ENCODE data around the gene DLL4.

Gene DLL4

DNA sequence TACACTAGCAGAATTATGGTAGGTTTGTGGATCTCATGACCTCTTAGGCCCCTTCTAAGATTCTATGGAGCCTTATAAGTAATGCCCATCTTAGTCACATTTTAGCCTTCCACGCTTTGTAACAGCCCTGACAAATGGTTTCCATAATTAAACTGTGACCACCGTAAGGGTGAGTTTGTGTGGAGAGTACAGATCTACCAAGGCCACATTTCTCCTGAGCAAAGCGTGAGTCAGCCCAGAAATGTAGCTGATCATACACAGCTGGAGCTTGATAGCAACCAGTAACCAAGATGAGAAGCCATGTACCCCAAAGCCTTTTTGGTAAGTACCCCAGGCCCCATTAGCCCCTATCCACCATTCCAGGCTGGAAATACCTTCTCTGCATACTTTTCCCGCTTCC, 55.8 kb downstream of the DLL4 start:
- Histone ChIP-seq H4K20me1 (ENCODE audit: control insufficient read depth, insufficient read depth, low read depth, low read length) (no peaks in the 10 kb centered on the region), H3K36me3 (ENCODE audit: control insufficient read depth, low read length) (peaks cover 87% of the 10 kb centered on the region), H3K9me2 (replicated peaks; ENCODE audit: control insufficient read depth, low read length) (no peaks in the 10 kb centered on the region), H3K27me3 (ENCODE audit: control insufficient read depth, low read length) (no peaks in the 10 kb centered on the region), H3K27ac (ENCODE audit: low read depth, low read length) (no peak overlapping the region), H3K79me2 (ENCODE audit: control insufficient read depth, low read length) (no peaks in the 10 kb centered on the region), H3F3A (ENCODE audit: control insufficient read depth, insufficient read depth) (no peaks in the 10 kb centered on the region), H3K4me1 (ENCODE audit: control insufficient read depth, low read length) (no peaks in the 10 kb centered on the region), H3K4me2 (ENCODE audit: low read length) (no peak overlapping the region), H3K4me3 (ENCODE audit: low read length) (no peak overlapping the region), H3K9me3 (ENCODE audit: control insufficient read depth, insufficient read depth, low read length) (no peaks in the 10 kb centered on the region)
- TF ChIP-seq, protein P1, sequence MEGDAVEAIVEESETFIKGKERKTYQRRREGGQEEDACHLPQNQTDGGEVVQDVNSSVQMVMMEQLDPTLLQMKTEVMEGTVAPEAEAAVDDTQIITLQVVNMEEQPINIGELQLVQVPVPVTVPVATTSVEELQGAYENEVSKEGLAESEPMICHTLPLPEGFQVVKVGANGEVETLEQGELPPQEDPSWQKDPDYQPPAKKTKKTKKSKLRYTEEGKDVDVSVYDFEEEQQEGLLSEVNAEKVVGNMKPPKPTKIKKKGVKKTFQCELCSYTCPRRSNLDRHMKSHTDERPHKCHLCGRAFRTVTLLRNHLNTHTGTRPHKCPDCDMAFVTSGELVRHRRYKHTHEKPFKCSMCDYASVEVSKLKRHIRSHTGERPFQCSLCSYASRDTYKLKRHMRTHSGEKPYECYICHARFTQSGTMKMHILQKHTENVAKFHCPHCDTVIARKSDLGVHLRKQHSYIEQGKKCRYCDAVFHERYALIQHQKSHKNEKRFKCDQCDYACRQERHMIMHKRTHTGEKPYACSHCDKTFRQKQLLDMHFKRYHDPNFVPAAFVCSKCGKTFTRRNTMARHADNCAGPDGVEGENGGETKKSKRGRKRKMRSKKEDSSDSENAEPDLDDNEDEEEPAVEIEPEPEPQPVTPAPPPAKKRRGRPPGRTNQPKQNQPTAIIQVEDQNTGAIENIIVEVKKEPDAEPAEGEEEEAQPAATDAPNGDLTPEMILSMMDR (IDR thresholded peaks at IDR 0.05; ENCODE audit: low read depth, low read length, poor library complexity, severe bottlenecking): no peak
- TF ChIP-seq EZH2phosphoT487 (IDR thresholded peaks at IDR 0.05; ENCODE audit: borderline replicate concordance, low read length): no peak

DNA sequence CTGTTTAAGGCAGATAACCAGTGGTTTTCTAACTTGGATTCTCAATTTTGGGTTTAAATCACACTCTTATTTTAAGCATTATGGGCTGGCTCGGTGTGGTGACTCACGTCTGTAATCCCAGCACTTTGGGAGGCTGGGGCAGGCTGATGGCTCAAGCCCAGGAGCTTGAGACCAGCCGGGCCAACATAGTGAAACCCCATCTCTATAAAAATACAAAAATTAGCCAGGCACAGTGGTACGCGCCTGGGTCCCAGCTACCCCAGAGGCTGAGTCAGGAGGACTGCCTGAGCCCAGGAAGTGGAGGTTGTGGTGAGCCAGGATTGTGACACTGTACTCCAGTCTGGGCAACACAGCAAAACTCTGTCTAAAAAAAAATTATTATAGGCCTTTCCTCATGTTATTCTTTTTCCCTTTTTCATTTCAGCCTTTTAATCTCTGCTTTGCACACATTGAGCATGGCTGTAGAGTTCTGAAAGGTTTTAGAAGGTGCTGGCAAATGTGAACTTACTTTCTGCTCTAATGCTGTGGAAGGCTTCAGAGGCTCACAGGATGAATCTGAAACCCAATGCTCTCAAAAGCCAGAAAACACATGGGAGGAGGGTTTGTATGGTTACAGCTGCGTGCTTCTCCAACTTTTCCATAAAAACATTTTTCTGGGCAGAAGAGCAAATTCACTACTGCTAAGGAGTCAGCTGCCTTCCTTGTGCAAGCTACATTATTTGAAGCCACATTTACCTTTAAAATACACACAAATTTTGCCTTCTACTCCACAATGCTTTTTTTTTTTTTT, 56.6 kb downstream of the DLL4 start:
- no peaks in the 10 kb centered on the region for H3K9me3 ChIP-seq (ENCODE audit: control insufficient read depth, insufficient read depth, low read length)
- H3K4me3 ChIP-seq (ENCODE audit: low read length): no peak overlapping the region
- TF ChIP-seq, protein P1 (IDR thresholded peaks at IDR 0.05; ENCODE audit: low read depth, low read length, poor library complexity, severe bottlenecking): no peak
- no peak for TF ChIP-seq EZH2phosphoT487 (IDR thresholded peaks at IDR 0.05; ENCODE audit: borderline replicate concordance, low read length)
- H3K4me1 ChIP-seq (ENCODE audit: control insufficient read depth, low read length): no peaks in the 10 kb centered on the region
- no peaks in the 10 kb centered on the region for H3K79me2 ChIP-seq (ENCODE audit: control insufficient read depth, low read length)
- H4K20me1 ChIP-seq (ENCODE audit: control insufficient read depth, insufficient read depth, low read depth, low read length): no peaks in the 10 kb centered on the region
- H3K9me2 ChIP-seq (replicated peaks; ENCODE audit: control insufficient read depth, low read length): no peaks in the 10 kb centered on the region
- H3K4me2 ChIP-seq (ENCODE audit: low read length): no peak overlapping the region
- no peaks in the 10 kb centered on the region for H3K27me3 ChIP-seq (ENCODE audit: control insufficient read depth, low read length)
- peaks cover 80% of the 10 kb centered on the region for H3K36me3 ChIP-seq (ENCODE audit: control insufficient read depth, low read length)
- no peaks in the 10 kb centered on the region for H3F3A ChIP-seq (ENCODE audit: control insufficient read depth, insufficient read depth)
- H3K27ac ChIP-seq (ENCODE audit: low read depth, low read length): no peak overlapping the region

DNA sequence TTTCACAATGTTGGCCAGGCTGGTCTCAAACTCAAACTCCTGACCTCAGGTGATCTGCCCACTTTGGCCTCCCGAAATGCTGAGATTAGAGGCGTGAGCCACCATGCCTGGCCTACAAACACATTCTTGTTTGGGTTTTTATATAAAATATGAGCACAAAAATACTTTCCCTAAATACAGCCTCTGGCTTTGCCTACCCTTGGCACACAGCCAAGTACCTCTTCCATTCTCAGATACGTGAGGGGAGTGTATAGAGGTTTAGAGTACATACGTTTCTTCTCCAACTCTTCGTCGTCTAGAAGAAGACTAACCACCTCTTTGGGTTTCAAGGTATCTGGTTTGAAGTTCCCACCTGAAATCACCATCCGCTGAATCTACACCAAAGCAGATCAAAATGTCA, 57.7 kb downstream of the DLL4 start:
- Histone ChIP-seq H4K20me1 (ENCODE audit: control insufficient read depth, insufficient read depth, low read depth, low read length) (no peaks in the 10 kb centered on the region), H3K27ac (ENCODE audit: low read depth, low read length) (no peak overlapping the region), H3K4me2 (ENCODE audit: low read length) (no peak overlapping the region), H3K27me3 (ENCODE audit: control insufficient read depth, low read length) (no peaks in the 10 kb centered on the region), H3K36me3 (ENCODE audit: control insufficient read depth, low read length) (peaks cover 73% of the 10 kb centered on the region), H3K9me3 (ENCODE audit: control insufficient read depth, insufficient read depth, low read length) (no peaks in the 10 kb centered on the region), H3K4me3 (ENCODE audit: low read length) (no peak overlapping the region), H3K4me1 (ENCODE audit: control insufficient read depth, low read length) (no peaks in the 10 kb centered on the region), H3F3A (ENCODE audit: control insufficient read depth, insufficient read depth) (no peaks in the 10 kb centered on the region), H3K9me2 (replicated peaks; ENCODE audit: control insufficient read depth, low read length) (no peaks in the 10 kb centered on the region), H3K79me2 (ENCODE audit: control insufficient read depth, low read length) (no peaks in the 10 kb centered on the region)
- TF ChIP-seq EZH2phosphoT487 (IDR thresholded peaks at IDR 0.05; ENCODE audit: borderline replicate concordance, low read length): no peak
- TF ChIP-seq, protein P1 (IDR thresholded peaks at IDR 0.05; ENCODE audit: low read depth, low read length, poor library complexity, severe bottlenecking): no peak
